Lower leg skin (tissue), 4 donors: Measurements from ENCODE around the gene FAM53A. TPM values are rescaled to one million over a fixed set of nuclear protein-coding genes. Genes with fewer than 3 reads are reported as not detected.

Source experiments
- DNase-seq, 2 donors: peaks; one replicate each; pipeline ENCODE4 v3.0.0-alpha.2; 2019; ENCODE audit warnings: low spot score in 2 of 2
- H3K4me3 ChIP-seq: fragments of 200-600 bp; sonication (generic); 2 replicates; pipeline ENCODE4 v1.5.1; 2017; ENCODE audit warnings: mild to moderate bottlenecking, low read depth; ENCODE audit not compliant: poor library complexity, severe bottlenecking
- CTCF ChIP-seq, 3 donors: fragments of 450-650 bp; IDR thresholded peaks; one replicate each; pipeline ENCODE4 v1.5.1; 2016; ENCODE audit warnings: antibody characterized with exemption in 3 of 3, mild to moderate bottlenecking in 3 of 3, moderate library complexity in 2 of 3
- POLR2A ChIP-seq, 2 donors: fragments of 450-650 bp; IDR thresholded peaks; one replicate each; pipeline ENCODE4 v1.6.1; 2016 to 2017; ENCODE audit warnings: antibody characterized with exemption in 2 of 2, mild to moderate bottlenecking in 1 of 2, moderate library complexity in 1 of 2
- WGBS, 2 donors: methylation state at CpG; one replicate each; pipeline ENCODE4 v1.1.5; 2018; 5-methylcytosine and 5-hydroxymethylcytosine counted together
- intact Hi-C: fragments of 100-400 bp; cut with DNase I; formaldehyde crosslinking; loops from one replicate; pipeline ENCODE4 v1.15.0; 2023; ENCODE audit warnings: low total_unique reads
- total RNA-seq, 4 donors: library from RNA; depleted of rRNA; stranded (reverse); fragments of >200 nt; gene quantifications; one replicate each; pipeline ENCODE4 v1.1.0, GENCODE V29; 2016

FAM53A gene
- total RNA-seq, 4 donors from 2014 or later: 1.2 to 7.5 (median 3.7) TPM

DNA sequence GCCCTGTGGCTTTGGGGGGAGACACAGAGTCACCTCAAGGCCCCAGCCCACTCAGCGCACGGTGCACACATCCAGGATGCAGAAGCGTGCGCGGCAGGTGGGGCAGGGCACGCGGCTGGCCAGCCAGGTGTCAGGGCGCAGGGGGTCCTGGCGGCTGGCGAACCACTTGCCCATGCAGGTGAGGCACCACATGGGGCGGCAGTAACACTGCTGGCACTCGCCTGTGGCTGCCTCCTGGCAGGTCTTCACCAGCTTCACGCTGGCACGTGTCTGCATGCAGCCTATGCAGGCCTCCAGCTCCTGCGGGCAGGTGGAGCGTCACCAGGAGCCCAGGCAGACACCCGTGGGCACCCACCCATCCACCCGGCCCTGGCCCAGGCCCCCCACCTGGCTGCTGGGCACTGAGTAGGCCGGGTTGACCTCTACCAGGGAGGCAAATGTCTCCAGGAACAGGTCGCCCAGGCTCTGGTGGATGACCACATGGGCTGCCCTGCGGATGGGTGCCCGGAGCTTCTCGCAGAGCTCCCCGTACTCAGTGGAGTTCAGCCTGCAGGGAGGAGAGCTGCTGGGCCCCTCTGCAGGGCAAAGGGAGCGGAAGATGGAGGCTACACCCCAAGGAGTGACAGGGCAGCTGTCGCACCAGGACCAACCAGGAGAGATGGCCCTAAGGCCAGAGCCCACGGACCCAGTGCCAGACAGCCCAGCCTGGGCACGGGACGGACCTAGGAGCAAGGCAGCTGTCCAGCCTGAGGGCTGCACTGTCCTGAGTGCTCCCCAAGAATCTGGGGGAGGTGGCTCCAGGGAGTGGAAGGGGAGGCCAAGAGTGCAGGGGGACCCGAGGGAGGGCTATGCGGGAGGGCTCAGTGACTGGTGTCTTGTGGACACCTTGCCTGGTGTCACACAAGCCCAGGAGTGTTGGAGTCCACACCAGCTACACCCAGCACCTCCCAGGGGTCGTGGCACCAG, 33.3 kb upstream of the FAM53A start:
- 64 to 80% methylated on average over 23 to 26 of the region's 32 CpGs for WGBS, 2 donors
- no peak for TF ChIP-seq POLR2A (IDR thresholded peaks at IDR 0.05)
- TF ChIP-seq CTCF (IDR thresholded peaks at IDR 0.05): no peak
- intact Hi-C loops: no loop called here
- DNase-seq: no peak
- no peak overlapping the region for H3K4me3 ChIP-seq

GRCh38 chr4:1716065-1716945, 32.2 kb upstream of the FAM53A start:
- DNase-seq: no peak
- no peak overlapping the region for H3K4me3 ChIP-seq
- intact Hi-C loops: no loop called here
- 78 to 79% methylated on average over 14 of the region's 15 CpGs for WGBS, 2 donors
- TF ChIP-seq CTCF (IDR thresholded peaks at IDR 0.05) (no peak), POLR2A (IDR thresholded peaks at IDR 0.05) (no peak)

- H3K4me3 ChIP-seq: no peak overlapping the region
- DNase-seq: no peak
- TF ChIP-seq CTCF (IDR thresholded peaks at IDR 0.05) (no peak), POLR2A (IDR thresholded peaks at IDR 0.05) (no peak)
- intact Hi-C loops: no loop called here
- WGBS, 2 donors: 60 to 67% methylated on average over 14 to 16 of the region's 16 CpGs
Observed at GRCh38 chr4:1715002-1715758, 31.1 kb upstream of the FAM53A start.

- intact Hi-C loops: no loop called here
- TF ChIP-seq POLR2A (IDR thresholded peaks at IDR 0.05) (no peak), CTCF (IDR thresholded peaks at IDR 0.05) (no peak)
Observed at GRCh38 chr4:1714303-1715001, 30.3 kb upstream of the FAM53A start.

More at GRCh38 chr4:1714303-1715001, 30.3 kb upstream of the FAM53A start:
- H3K4me3 ChIP-seq: no peak overlapping the region
- no peak for DNase-seq
- 72 to 73% methylated on average over 9 of the region's 9 CpGs for WGBS, 2 donors
